ENCODE measurements around the gene KHDC1L.
"Not testable (repeated sequence)": the region's sequence is repeated elsewhere in the genome, so short reads cannot be mapped to it uniquely, and the experiment has no call there.

KHDC1L gene

GRCh38 chr6:73203098-73203497 is 22.2 kb downstream of the KHDC1L start:
- no peak for DNase-seq

- DNase-seq = no peak
Measured at GRCh38 chr6:73200735-73201134, 24.6 kb downstream of the KHDC1L start.

- DNase-seq = no peak
Measured at GRCh38 chr6:73200247-73200646, 25.0 kb downstream of the KHDC1L start.

GRCh38 chr6:73194744-73195143 is 30.6 kb downstream of the KHDC1L start:
- DNase-seq = no peak

GRCh38 chr6:73193302-73193701 is 32.0 kb downstream of the KHDC1L start:
- DNase-seq = not testable (repeated sequence)

GRCh38 chr6:73182021-73182607 is 43.2 kb downstream of the KHDC1L start:
- DNase-seq = no peak

- no peak for DNase-seq
Measured at GRCh38 chr6:73180763-73181619, 44.3 kb downstream of the KHDC1L start.

- no peak for DNase-seq
Measured at GRCh38 chr6:73180076-73180738, 45.1 kb downstream of the KHDC1L start.

- DNase-seq = no peak
Measured at GRCh38 chr6:73177221-73177944, 47.9 kb downstream of the KHDC1L start.

- no peak for DNase-seq
Measured at GRCh38 chr6:73176057-73176456, 49.2 kb downstream of the KHDC1L start.

GRCh38 chr6:73174646-73175045 is 50.6 kb downstream of the KHDC1L start:
- no peak for DNase-seq
